ENCODE results near the gene FRRS1. TPM values are rescaled to one million over a fixed set of nuclear protein-coding genes. Genes with fewer than 3 reads are reported as not detected.

FRRS1 gene
- total and polyA plus RNA-seq, 2 of the 4 experiments (the other 2 are of a cell fraction): 3.8 to 23.5 TPM

- ATAC-seq (ENCODE audit: low read depth): no peak
- no peak overlapping the region for H3K9ac ChIP-seq (ENCODE audit: low read depth, low read length)
- WGBS, 2 experiments (ENCODE audit: extremely low coverage in 2 of 2, insufficient read length in 1 of 2): no CpG with 5 or more reads among the region's 2 CpGs
- H3K4me1 ChIP-seq (ENCODE audit: control insufficient read depth, insufficient read depth, low read length): peaks cover 7% of the 10 kb centered on the region
- in situ Hi-C loops (cut with MboI; ENCODE audit: low sequenced_read_pairs): no loop called here
- intact Hi-C loops (cut with micrococcal nuclease): no loop called here
- dilution Hi-C loops (cut with HindIII; ENCODE audit: low sequenced_read_pairs, unreplicated experiment): no loop called here
- BruUV-seq (replicated peaks): no TSS peak
- no peaks in the 10 kb centered on the region for H3K27me3 ChIP-seq (ENCODE audit: control insufficient read depth, insufficient read depth, low read length)
- ChIA-PET CTCF (interaction anchor here (0.5 kb wide), 1 partner anchor 13 kb away, joined by 3 read pairs; no protein-coding TSS in a partner anchor), POLR2A (ENCODE audit: unreplicated experiment) (no interaction called here)
- no peaks in the 10 kb centered on the region for H3K36me3 ChIP-seq (ENCODE audit: control insufficient read depth, insufficient read depth, low read length)
- no peak overlapping the region for H2AFZ ChIP-seq (replicated peaks; ENCODE audit: low read length, poor library complexity)
- no peak overlapping the region for H2BK20ac ChIP-seq (ENCODE audit: low read depth, low read length)
- H2AK9ac ChIP-seq (replicated peaks; ENCODE audit: low read depth, low read length, poor library complexity): no peak overlapping the region
- H3K56ac ChIP-seq (ENCODE audit: extremely low read depth, insufficient read depth, low read length): no peak overlapping the region
- no peaks in the 10 kb centered on the region for H4K20me1 ChIP-seq (ENCODE audit: insufficient read depth, low read length)
- no peak overlapping the region for H3K27ac ChIP-seq (ENCODE audit: insufficient read depth, low read length)
- no peak overlapping the region; the same call in 1 of the 2 replicates for H3K23ac ChIP-seq (ENCODE audit: low read depth, low read length)
- H3K18ac ChIP-seq (ENCODE audit: low read depth, low read length): no peak overlapping the region
- H3K4me2 ChIP-seq (ENCODE audit: low read depth, low read length): no peak overlapping the region
- no peak overlapping the region for H3K14ac ChIP-seq (replicated peaks; ENCODE audit: low read depth, low read length)
- H2BK15ac ChIP-seq (ENCODE audit: low read depth, low read length): no peak overlapping the region
- no peaks in the 10 kb centered on the region for H3K79me1 ChIP-seq (ENCODE audit: low read depth in 1 of 2, low read length in 2 of 2)
- H3K4ac ChIP-seq (ENCODE audit: low read depth, low read length): no peak overlapping the region
- DNase-seq: no peak
- H4K8ac ChIP-seq (ENCODE audit: low read depth in 2 of 2, low read length in 2 of 2): no peak overlapping the region
- H4K91ac ChIP-seq (ENCODE audit: insufficient read depth, low read depth, low read length): no peak overlapping the region
- H3K9me3 ChIP-seq (ENCODE audit: control insufficient read depth, insufficient read depth, low read length): no peaks in the 10 kb centered on the region
- H3K4me3 ChIP-seq (ENCODE audit: insufficient read depth, low read depth, low read length): no peak overlapping the region
- H4K5ac ChIP-seq (ENCODE audit: low read depth, low read length): no peak overlapping the region
- no peak overlapping the region for H2AK5ac ChIP-seq (ENCODE audit: low read depth, low read length)
- no peak overlapping the region for H2BK120ac ChIP-seq (ENCODE audit: low read depth, low read length)
- no peak overlapping the region for H2BK5ac ChIP-seq (ENCODE audit: low read depth, low read length, poor library complexity, severe bottlenecking)
- no peak for TF ChIP-seq MXI1 (IDR thresholded peaks at IDR 0.05; ENCODE audit: borderline replicate concordance, low read depth, low read length)
- TF ChIP-seq RCOR1 (IDR thresholded peaks at IDR 0.05; ENCODE audit: insufficient replicate concordance, low read length): no peak
- no peak for TF ChIP-seq SMC3 (IDR thresholded peaks at IDR 0.05; ENCODE audit: low read depth, low read length)
- TF ChIP-seq CEBPB (IDR thresholded peaks at IDR 0.05; ENCODE audit: low read depth, low read length): no peak
- TF ChIP-seq NFE2L2 (IDR thresholded peaks at IDR 0.05; ENCODE audit: low read depth, low read length): no peak
- no peak for TF ChIP-seq RAD21 (IDR thresholded peaks at IDR 0.05; ENCODE audit: low read length)
- TF ChIP-seq, protein P1, sequence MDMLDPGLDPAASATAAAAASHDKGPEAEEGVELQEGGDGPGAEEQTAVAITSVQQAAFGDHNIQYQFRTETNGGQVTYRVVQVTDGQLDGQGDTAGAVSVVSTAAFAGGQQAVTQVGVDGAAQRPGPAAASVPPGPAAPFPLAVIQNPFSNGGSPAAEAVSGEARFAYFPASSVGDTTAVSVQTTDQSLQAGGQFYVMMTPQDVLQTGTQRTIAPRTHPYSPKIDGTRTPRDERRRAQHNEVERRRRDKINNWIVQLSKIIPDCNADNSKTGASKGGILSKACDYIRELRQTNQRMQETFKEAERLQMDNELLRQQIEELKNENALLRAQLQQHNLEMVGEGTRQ (IDR thresholded peaks at IDR 0.05; ENCODE audit: low read depth, low read length): no peak
- no peak for TF ChIP-seq CHD1 (IDR thresholded peaks at IDR 0.05; ENCODE audit: low read depth, low read length)
- no peak for TF ChIP-seq MAZ (IDR thresholded peaks at IDR 0.05; ENCODE audit: borderline replicate concordance, low read depth, low read length)
- no peak for TF ChIP-seq MAFK (IDR thresholded peaks at IDR 0.05; ENCODE audit: low read depth, low read length)
- TF ChIP-seq RFX5 (IDR thresholded peaks at IDR 0.05; ENCODE audit: low read depth, low read length): no peak
- no peak for TF ChIP-seq POLR2A (IDR thresholded peaks at IDR 0.05; ENCODE audit: low read depth, low read length)
- H3K9me1 ChIP-seq (ENCODE audit: insufficient read depth, low read length): no peaks in the 10 kb centered on the region
Observed at GRCh38 chr1:99669821-99670220, 96.6 kb downstream of the FRRS1 start.

Measured in IMR-90 (cell line).